ENCODE results near the gene AKAP9.
"Not testable (repeated sequence)": the region's sequence is repeated elsewhere in the genome, so short reads cannot be mapped to it uniquely, and the experiment has no call there.

Gene AKAP9

DNA sequence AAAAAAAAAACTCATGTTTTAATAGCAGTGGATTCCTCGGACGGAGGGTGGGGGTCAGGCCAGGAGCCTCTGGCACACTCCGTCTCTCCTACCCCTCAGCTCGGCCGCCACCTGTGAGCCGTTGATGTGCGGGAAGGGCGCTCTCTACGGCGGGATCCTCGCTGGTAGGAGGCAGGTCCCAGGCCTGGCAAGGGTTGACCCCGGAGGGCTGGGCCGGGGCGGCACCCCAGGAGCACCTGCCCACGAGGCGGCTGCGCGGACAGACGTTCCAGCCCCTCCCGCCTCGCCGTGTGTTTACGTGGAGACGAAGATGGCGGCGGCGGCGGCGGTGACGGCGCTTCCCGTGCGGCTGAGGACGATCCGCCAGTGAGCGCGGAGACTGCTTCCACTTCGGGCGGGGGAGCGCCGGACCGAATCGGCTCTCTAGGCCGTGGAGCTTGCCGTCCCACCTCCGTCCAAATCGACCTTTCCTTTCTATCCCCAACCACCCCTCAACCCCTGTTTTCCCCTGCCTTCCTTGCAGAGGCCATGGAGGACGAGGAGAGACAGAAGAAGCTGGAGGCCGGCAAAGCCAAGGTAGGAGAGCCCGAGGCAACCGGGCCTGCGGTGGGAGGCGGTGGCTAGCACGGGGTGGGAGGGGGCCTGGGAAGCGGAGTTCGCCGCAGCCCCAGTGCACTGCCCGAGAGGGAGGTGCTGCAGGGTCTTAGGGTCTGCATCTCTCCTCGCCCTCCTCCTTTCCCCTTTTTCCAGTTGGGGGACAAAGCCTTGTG, at the start of gene AKAP9:
AKAP9 (plus strand) TSS at position 291 of the 770 bp plus-strand sequence; CDS start at position 529, 238 bp downstream.
- peak; percentile 79 for DNase-seq

DNA sequence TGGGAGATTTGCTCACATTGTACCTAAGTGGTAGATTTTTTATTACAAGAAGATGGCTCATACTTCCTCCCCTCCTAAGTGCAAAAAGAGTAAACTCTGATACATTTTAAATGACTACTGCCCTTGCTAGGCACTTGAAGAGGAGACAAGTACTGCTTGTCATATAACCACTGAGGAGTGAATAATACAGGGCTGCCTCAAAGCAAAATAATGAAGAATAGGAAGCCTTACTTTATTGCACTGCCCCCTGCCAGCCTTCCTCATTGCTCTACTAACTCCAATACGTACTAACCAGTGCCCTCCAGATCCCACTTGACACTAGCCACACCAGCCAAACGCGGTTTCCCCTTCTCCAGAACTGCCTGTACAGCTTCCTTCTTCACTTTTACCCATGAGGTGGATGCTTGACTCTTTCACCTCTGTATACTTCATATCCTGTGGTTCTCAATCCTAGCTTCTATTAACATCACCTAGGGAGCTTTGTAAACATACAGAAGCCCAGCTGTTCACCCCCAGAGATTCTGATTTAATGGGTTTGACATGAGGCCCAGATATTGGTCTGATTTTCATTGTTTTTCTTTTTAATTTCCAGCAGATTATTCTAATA, 48.5 kb upstream of the AKAP9 start:
- DNase-seq, result no peak

DNA sequence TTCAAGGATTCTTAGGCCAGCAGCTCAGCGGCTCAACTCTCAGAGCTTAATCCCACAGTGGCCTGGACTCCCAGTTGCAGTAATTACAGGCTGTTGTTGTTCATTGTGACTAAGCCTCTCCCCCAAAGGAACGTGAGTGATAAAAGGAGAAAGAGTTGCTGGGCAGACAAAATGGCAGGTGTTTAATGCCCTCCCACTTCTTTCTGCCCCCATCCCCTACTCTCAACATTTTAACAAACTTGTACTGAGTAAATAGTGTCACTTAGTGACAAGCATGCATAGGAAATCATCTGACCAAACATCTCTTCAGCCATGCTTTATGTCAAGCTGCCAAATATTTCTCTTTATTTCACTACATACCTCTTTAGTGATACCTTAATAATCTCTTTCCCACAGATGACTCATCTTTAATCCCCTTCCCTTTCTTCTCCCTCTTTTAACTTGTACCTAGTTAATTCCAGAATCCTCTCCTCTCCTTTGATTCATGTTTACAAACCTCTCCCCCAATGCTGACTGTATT, 47.8 kb upstream of the AKAP9 start:
- no peak for DNase-seq

DNA sequence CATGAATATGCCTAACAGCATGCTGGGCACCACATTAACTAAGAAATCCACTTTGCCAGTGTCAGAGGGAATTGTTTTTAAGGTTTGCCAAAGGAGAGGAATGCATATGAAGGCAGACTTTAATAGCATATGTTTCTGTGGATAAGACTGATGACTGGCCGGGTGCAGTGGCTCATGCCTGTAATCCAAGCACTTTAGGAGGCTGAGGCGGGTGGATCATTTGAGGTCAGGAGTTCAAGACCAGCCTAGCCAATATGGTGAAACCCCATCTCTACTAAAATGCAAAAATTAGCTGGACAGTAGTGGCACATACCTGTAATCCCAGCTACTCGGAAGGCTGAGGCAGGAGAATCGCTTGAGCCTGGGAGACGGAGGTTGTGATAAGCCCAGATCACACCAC, 47.0 kb upstream of the AKAP9 start:
- not testable (repeated sequence) for DNase-seq

DNA sequence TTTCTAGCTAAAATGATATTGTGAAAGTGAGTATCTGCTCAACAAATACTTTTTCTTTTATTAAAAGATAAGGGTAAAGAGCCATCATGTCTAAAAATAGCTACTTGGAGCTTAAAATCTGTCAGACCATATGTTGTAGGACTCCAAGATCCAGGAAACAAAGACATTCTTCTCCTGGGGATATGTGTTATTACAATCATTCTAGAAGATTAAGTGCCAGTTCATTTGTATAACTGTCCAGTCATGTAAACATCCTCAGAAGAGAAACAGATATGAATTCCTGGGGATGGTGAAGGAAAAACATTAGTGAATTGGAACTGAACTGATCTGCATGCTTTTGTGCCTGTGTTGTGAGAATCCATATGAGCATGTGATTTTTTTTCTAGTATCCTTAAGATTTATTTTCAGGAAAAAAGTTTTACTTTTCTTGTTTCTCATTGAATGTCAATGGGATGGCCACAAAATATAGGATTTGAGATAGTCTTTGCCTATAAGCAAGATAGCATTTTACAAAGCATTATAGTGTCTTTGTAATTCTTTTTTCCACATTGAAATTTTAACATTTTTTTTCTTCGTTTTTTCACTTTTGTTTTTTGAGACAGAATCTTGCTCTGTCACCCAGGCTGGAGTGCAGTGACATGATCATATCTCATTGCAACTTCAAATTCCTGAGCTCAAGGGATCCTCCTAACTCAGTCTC, 45.7 kb upstream of the AKAP9 start:
- no peak for DNase-seq

DNA sequence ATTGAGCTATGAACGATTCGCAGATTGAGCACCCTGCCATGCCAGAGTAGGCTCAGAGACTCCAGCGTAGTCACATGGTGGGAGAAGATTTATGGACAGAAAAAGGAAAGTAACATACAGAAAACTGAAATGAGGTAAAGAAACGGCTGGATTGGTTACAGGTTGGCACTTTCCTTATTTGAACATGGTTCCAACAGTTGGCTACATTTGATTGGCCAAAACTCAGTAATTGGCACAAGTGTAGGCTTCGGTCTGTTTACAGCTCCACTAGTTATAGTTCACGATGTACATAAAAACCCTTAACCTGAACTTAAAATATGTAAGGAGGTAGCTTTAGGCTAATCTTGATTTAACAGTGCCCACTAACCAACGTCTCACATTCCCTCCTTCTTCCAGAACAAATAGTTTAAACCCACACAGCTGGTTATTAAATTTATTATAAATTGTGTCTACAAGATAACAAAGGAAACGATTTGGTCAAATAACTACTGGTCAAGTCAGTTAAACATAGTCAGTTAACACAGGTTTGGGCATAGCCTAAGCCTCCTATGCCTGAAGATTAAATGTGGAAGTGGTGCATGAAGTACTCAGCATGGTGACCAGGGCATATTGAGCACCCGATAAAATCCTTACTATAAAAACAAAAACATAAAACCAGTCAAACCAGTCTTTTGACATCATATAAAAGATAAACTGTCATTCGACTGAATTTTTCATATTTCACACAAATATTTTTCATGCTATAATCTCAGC, 42.2 kb upstream of the AKAP9 start:
- DNase-seq, result no peak

DNA sequence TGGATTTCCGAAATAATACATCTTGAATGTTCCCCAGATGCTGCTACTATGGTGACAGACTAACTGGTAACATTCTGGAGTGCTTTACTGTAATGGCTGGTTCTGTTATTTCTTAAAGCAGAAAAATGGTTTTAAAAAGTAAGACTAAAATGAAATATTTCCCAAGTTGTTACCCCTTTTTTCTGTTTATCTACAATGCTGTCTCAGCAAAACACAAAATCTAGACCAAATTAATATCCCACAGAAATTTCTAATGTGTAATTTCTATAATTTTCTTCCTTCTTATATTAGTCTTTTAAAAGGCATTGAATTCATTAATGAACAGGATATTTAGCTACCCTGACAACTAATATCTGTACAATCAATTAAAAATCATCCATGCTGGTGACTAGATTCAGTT, 41.1 kb upstream of the AKAP9 start:
- no peak for DNase-seq

DNA sequence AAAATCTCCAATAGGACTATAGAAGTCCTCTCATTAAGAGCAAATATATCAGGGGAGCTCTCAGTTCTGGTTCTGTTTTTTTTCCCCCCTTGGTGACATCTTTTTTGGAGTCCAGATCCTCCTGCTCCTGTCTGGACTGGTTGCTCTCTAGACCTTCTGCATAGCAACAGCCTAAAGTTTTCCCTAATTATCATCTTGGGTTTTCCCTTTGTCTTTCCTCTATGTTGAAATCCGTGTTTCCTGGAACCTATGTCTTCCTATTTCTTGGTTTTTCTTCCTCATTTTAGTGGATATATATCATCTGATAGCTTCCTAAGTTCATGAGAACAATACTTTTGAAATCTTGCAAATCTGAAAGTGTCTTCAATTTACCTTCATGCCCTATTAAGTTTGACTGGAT, 30.5 kb upstream of the AKAP9 start:
- no peak for DNase-seq

DNA sequence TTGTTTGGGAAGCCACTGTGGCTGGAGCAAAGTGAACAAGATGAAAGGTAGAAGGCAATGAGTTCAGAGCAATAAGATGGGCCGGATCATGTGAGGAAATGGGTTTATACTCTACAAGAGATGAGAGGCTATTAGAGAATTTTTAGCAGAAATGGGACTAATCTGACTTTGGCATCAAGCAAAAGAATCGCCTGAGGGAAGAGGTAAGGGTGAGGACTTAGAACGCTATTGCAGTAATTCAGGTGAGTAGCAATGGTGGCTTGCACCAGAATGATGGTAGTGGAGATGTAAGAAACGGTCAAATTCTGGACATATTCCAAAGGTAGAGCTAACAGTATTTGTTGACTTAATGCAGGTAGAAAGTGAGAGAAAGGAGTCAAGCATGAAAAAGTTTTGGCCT, 29.5 kb upstream of the AKAP9 start:
- no peak for DNase-seq

DNA sequence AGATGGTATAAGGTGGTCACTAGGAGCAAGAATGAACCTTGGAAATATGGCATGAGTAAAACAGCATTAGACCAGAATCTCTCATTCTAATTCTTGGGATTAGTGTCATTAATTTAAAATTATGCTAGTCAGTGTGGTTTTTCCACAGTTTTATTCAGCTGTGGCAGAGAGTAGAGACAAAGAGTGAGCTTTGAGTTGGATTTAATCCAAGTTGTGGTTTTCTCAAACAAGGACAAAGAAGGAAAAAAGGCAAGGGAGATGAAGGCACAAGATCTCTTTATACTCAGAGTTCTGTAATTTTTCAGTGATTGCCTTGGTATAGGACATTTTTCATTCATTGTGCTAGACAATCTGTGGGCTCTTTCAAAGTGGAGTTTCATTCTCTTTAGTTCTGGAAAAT, 28.2 kb upstream of the AKAP9 start:
- no peak for DNase-seq

DNA sequence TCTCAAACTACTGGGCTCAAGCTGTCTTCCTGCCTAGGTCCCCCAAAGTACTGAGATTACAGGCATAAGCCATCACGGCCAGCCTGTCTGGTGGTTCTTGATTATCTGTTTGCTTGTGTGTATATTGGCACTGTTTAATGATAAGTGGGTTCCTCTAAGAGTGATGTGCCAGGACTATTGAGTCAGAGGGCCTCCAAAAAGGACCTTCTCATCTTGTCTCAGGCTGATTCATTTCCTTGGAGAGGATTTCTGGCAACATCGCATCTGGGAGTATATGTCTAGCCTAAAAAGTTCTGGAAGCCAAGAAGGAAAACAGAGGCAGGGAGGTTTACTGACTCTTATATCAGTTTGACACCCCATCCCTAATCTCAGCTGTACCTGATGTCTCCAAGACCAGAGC, 27.1 kb upstream of the AKAP9 start:
- DNase-seq, result no peak

DNA sequence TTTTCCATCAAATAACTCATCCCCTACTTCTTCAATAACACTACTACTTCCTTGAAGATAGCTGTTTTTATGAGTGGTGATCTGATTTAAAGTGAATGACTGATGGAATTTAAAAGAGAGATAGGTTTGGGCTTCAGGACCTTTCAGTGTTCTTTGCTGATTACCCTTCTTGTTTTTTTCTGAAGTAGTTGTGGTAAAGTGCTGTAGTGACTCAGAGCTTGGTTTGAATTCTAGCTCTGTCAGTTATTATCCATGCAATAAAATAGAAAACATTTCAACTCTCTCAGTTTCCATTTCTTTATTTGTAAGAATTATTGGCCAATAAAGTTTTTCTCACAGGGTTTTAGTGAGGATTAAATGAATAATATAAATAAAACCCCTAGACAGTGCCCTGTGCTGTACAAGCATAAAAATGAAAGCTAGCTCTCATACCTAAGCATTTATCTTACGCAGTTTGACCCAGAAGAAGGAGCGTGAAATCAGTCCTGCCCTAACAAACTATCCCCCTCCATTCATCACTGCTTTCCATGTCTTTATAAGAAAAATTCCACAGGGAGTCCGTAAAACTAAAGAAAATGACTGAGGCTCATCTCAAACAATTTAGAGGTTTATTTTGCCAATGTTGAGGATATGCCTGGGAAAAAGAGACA, 25.1 kb upstream of the AKAP9 start:
- no peak for DNase-seq

DNA sequence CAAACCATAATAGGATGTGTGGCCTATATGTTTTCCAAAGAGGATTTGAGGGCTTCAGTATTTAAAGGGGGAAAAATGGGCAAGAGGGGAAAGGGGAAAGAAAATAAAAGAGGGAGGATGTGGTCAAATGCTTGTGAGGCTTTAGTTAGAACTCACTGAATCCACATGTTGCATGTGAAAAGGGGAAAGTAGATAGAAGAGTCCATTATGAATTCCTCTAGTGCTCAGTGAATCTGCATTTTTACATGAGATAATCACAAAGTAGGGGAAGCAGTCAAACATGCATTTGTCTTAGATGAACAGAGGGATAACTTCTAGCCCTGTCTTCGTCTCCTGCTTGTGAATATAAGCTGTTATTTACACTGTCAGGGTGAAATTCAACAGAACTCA, 24.6 kb upstream of the AKAP9 start:
- no peak for DNase-seq

DNA sequence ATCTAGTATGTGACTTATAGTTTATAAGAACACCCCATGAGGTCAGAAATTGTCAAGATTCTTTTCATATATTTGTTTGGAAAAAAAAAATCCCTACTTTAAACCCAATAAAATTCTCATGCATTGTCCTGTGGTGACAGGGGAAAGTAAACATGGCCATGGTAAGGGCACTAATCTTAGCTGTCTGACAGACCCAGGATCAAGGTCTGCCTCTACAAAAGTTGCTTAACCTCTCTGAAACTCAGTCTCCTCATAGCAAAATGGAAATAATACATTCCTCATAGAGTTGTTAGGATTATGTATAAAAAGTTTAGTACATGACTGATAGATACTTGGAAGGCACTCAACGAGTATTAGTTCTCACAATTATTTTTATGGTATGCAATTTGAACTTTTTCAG, 22.3 kb upstream of the AKAP9 start:
- DNase-seq, result no peak

DNA sequence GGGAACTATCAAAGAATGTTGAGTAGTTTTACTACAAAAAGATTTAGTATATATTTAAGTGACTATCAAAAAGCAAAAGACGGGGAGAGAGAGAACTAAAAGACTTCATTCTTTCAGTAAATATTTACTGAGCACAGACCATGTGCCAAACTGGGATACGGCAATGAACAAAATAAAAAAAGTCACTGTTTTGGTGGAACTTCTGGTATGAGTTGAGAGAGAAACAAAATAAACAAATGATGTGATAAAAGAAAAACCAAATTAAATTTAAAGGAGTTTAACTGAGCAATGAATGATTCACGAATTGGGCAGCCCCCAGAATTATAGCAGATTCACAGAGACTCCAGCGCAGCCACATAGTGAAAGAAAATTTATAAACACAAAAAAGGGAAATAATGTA, 17.8 kb upstream of the AKAP9 start:
- no peak for DNase-seq

DNA sequence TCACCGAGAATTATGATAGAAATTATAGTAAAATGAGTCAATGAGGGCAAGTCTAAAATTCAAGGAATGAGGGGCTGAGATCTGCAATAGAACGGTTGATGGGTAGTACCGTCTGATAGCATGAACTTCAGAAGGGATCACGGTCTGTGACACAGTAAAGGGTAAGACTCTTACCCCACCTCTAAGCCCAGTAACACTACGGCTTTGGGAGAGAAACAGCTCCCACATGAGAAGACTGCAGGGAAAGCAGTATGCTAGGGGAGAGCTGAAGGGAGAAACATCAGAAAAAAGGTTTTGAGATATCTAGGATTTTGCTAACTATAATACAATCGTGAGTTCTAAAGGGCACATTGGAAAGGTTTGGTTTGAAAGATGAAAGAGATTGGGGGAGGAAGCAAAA, 12.8 kb upstream of the AKAP9 start:
- no peak for DNase-seq

DNA sequence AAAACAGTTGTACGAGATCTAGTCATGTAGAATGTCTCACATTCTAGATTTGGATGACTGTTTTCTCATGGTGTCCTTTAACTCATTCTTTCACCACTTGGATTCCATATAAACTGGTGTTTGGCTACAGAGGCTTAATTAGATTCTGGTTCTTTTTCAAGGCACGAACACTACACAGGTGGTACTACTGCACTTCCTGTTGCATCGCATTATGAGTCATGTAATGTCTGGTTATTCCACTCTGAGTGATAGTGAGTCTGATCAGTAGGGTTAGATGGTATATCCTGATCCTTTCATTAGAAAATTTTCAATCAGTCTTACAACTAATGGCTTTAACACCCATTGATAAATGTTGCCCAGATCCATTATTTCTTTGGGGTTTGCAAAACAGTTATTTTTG, 11.2 kb upstream of the AKAP9 start:
- DNase-seq, result no peak

DNA sequence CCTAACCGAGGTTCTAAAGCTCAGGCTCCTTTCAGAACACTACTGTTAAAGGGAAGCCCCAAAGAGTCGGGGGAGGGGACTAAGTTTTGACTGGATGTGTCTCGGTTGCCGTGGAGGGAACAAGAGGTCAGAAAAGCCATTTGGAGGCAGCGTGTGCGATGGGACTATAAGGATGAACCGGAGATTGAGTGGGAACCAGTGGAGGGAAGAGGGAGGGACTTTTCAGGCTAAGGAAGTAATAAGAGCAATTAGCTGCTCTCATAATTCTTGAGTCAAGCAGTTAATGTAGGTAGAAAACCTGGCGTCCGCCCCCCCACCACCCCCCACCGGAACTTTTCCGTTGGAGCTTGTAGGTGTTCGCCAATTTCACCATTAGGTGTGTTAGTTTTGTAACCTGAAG, 491 bp upstream of the AKAP9 start:
- DNase-seq, result no peak

DNA sequence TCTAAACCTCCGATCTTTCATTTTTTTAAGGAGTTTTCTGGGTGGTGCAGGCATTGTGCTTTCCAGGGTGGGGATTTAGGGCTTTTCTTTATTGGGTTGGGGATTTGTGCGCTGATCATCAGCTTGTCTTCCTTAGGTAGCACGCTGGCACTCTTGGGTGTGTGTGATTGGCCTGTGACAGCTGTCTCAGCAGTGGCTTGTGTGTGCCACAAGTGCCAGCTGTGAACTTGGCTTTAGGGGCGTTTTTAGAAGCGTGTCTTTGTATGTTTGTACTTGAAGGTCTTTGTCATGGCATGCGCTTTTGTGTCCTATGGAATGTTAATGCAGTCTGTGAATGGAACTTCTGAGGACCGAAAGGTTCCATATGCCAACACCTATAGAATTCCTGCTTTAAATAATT, 788 bp downstream of the AKAP9 start:
- DNase-seq, result peak; percentile 11

DNA sequence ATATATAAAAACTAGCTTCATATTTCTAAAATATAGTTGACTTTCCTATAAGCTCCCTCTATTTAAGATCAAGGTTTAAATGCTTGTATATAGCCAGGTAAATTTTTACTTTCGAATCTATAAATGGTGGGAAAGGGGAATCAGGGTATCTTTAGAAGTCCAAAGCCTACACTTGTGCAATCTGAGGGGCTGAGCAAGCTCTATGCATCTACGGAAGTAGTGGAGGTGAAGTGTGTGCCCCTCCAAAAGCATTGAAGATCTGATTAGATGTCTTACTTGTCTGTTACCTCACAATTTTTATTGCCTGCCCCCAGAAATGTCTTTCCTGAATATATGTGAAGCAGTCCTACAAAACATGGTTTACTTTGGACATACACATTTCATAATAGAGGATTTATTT, 1.6 kb downstream of the AKAP9 start:
- no peak for DNase-seq

DNA sequence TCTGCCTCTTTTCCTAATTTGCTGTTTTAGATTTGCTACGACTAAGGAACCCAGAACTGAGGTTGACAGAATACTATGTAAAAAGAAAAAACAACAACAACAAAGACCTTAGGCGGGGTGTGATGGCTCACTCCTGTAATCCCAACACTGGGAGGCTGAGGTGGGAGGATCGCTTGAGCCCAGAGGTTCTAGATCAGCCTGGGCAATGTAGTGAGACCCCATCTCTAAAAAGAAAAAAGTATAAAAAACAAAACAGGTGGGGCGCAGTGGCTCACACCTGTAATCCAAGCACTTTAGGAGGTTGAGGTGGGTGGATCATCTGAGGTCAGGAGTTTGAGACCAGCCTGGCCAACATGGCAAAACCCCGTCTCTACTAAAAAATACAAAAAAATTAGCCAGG, 4.3 kb downstream of the AKAP9 start:
- not testable (repeated sequence) for DNase-seq

DNA sequence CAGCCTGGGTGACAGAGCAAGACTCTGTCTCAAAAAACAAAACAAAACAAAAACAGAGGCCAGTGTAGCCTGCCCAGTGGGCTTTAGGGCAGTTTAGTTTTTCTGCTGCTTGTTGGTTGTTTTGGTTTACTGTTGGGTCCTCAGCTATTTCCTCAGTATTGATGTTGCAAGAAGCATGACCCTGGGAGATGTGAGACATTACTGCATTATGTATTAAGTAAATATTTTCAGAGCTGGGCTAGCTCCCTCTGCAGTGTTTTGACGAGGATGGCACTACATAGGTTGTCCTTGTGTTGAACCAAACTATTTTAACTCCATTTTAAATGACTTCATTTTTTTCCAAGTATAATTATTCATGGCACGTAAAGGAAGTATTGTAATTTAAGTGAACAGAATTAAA, 4.8 kb downstream of the AKAP9 start:
- DNase-seq, result no peak

DNA sequence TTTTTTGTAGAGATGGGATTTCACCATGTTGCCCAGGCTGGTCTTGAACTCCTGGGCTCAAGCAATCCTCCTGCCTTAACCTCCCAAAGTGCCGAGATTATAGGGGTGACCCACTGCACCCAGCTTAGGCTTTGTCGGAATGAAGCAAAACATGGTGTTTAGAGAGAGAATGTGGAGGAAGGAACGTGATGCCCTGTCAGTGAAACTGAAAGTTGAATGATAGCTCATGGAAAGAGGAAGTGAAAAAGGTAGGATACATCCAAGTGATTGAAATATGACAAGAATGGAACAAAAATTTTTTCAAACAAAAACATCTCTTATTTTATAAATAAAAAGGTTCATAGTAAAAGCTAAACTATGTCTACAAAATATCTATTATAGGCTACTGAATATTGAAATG, 5.9 kb downstream of the AKAP9 start:
- no peak for DNase-seq

Measured in activated CD4-positive, alpha-beta T cell treated with anti-CD3 and anti-CD28 coated beads for 1 hour (primary cell).